Right forelimb (tissue), 1 donor: ENCODE data around the gene FLYWCH2.
A peak's percentile ranks its signal among the peaks of the same experiment; 100 is the strongest.

Experiments used
- DNase-seq: peaks from one replicate; pipeline ENCODE4 v3.0.0-alpha.2; 2018

Gene FLYWCH2, protein sequence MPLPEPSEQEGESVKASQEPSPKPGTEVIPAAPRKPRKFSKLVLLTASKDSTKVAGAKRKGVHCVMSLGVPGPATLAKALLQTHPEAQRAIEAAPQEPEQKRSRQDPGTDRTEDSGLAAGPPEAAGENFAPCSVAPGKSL

DNA sequence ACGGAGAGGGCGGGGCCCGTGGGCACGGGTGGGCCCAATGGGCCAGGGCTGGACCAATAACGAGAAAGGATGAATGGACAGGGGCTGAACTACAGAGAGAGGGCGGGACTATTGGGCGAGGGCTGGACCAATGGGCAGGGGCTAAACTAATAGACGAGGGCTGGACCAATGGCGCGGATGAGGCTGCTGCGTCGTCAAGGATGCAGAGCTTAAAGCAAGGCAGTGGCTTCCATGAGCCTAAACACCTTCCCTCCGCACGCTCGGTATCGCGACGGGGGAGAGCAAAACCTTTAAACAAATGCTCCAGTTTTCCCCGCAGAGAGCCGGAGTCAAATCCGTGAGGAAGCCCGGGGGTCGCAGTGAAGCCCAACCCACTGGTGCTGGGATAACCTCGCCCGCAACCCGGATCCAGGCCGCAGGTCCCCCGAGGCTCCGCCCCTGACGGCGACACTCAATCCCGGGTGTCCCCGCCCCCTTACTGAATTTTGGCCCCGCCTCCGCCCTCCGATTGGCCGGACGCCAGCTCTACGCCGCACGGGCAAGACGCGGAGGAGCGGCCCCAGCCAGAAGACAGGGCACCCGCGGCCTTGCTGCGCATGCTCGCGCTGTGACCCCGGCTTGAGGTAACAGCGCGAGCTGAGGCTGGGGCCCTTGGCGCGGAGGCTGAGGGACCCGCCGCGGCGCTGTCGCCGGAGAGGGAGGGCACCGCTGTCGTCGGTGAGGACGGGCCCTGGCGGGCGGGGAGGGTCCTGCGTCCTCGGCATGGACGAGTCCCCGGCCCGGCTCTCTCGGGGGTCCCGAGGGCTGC is at the start of gene FLYWCH2:
FLYWCH2 (plus strand) TSS at position 566 of the 808 bp plus-strand sequence. CDS start 13,235 bp downstream, outside the sequence.
- peak; percentile 100 for DNase-seq

DNA sequence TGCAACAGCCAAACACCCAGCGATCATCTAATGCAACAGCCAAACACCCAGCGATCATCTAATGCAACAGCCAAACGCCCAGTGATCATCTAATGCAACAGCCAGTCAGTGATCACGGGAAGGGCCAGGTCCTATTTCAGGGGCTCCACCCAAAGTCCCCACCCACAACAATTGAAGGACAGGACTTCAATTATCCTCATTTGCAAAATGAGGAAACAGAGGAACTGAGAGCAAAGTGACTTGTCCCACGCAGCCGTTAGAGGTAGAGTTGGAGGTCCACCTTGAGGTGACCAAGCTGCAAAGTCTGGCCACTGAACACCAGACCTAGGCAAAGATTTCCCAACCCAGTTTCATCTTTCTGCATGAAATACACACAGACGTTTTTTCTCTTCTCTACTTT is 49.2 kb upstream of the FLYWCH2 start:
- DNase-seq, result no peak

DNA sequence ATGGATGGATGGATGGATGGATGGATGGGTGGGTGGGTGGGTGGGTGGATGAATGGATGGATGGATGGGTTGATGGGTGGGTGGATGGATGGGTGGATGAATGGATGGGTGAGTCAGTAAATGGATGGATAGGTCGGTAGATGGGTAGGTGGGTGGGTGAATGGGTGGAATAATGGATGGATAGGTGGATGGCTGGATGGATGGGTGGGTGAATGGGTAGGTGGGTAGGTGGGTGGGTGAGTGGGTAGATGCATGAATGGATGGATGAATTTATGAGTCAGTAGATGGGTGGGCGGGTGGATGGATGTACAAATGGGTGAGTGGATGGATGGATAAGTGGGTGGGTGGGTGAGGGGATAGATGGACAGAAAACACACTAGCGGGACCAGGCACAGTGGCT is 48.0 kb upstream of the FLYWCH2 start:
- DNase-seq, result no peak

DNA sequence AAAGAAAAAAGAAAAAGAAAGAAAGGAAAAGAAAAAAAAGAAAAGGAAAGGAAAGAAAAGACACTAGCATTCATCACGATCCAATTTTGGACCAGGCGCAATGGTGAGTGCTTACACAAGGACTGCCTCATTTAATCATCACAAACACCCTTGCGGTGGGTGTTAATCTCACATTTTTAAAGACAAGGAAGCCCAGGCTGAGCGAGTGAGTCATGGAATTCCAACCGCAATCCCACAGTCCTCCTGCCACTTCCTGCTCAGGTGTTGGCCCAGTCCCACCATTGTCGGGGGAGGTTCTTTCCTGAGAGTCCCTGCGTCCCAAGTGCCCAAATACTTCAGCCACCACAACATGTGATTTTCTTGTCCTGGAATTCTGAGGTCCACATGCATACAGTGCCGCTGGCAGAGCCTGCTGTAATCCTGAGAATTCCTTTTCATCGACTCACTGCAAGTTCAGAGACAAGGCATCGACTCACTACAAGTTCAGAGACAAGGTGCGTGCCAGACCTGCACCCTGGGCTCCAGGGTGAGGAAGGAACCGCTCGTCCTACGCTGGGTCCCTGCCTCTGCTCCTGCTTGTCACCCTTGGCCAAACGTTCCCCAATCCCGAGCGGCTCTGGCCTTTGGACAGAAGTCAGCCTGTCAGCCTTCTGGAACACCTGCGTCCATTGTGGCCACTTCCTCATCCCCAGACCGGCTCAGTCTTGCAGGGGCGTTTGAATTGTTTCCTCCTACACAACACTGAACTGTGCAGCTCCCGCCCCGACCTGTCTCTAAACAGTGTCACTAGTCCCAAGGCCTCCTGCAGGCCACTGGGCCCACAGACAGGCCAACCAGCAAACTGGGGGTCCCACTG is 47.1 kb upstream of the FLYWCH2 start:
- no peak for DNase-seq

- no peak for DNase-seq
These were observed 46.1 kb upstream of the FLYWCH2 start for GRCh38 chr16:2836646-2837508.

- peak; percentile 75 for DNase-seq
These were observed 44.1 kb upstream of the FLYWCH2 start for GRCh38 chr16:2838928-2839327.

DNA sequence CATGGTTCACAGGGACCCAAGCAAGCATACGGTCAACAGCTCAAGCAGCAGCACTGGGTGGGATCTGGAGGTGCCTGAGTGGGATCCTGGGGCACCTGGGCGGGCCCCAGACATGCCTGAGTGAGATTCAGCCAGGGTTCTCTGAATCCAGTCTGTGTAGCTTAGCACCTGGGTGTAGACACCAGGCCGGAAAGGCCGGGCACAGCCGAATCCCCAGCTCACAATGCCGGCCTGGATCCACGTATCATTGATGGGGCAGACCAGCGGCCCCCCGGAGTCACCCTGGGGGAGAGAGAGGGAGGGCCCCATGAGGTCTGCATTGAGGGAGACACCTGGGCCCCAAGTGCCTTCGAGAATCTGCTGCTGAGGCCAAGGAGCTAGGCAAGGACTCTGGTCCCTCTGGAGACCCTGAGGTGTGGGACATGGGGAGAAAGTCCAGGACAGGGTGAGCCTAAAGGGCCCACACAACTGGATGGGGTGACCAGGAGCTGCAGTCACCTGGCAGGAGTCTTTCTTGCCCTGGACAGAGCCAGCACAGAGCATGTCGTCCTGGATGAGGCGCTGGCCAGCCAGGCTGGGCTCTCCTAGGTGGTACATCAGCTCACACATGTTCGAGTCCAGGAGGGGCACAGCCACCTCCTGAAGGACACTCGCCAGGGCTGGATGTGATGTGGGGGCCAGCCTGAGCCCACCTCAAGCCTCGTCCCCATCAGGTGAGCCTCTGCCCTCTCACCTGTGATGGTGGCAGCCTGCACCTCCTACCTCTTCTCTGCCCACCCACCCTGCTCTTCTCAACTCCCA is 43.2 kb upstream of the FLYWCH2 start:
- no peak for DNase-seq

- DNase-seq, result no peak
These were observed 42.1 kb upstream of the FLYWCH2 start for GRCh38 chr16:2840914-2841313.

GRCh38 chr16:2841606-2842339 is 41.2 kb upstream of the FLYWCH2 start:
- no peak for DNase-seq

GRCh38 chr16:2842340-2843000 is 40.5 kb upstream of the FLYWCH2 start:
- no peak for DNase-seq

DNA sequence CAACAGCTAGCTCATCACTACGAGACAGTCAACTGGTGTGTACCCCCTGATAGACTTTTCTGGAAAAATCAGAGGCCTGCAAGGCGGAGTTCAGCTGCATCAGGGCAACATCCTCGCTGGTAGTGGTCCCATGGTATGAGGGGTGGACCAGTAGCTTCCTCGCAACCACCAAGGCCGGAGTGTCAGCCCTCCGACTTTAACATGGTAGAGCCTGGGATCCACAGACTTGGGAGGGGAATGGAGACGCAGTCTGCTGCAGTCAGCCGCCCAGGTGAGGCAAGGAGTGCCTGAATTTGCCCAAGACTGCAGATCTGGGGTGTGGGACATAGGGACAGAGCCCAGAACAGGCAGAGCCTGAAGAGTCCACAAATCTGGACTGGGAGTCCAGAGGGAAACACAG is 39.5 kb upstream of the FLYWCH2 start:
- no peak for DNase-seq

GRCh38 chr16:2845116-2845515 is 37.9 kb upstream of the FLYWCH2 start:
- no peak for DNase-seq

- no peak for DNase-seq
These were observed 36.3 kb upstream of the FLYWCH2 start for GRCh38 chr16:2846511-2847310.

DNA sequence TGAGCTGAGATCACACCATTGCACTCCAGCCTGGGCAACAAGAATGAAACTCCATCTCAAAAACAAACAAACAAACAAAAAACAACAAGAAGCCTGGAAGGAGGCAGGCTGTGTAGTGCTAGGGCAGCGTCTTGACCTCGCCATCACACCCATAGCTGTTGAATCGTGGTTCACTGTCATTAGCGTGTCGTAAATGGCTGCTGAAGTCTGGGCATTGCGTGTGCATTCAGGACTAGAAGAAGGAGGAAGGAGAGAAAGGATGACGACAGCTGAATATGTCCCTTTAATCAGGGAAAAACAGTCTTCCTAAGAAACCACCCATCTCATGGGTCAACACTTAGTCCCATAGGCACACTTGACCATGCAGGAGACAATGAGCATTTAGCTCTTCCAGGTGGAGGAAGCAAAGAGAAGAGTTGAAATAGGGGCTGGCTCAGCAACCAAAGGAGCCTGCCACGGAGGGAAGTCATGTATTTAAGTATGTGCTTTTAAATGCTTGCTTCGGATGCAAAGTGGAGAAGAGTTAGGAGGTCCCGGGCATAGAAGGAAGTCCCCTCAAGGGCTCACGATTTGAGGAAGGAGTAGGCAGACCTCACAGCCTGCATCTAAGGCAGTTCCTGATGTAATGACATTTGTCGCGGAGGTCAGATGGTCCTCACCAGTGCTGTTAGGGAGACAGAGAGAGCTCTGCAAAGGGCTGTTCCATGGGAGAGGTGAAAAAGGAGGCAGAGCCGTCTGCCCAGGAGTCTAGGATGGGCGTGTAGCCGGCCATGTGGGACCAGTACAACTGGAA is 33.9 kb upstream of the FLYWCH2 start:
- DNase-seq, result no peak

DNA sequence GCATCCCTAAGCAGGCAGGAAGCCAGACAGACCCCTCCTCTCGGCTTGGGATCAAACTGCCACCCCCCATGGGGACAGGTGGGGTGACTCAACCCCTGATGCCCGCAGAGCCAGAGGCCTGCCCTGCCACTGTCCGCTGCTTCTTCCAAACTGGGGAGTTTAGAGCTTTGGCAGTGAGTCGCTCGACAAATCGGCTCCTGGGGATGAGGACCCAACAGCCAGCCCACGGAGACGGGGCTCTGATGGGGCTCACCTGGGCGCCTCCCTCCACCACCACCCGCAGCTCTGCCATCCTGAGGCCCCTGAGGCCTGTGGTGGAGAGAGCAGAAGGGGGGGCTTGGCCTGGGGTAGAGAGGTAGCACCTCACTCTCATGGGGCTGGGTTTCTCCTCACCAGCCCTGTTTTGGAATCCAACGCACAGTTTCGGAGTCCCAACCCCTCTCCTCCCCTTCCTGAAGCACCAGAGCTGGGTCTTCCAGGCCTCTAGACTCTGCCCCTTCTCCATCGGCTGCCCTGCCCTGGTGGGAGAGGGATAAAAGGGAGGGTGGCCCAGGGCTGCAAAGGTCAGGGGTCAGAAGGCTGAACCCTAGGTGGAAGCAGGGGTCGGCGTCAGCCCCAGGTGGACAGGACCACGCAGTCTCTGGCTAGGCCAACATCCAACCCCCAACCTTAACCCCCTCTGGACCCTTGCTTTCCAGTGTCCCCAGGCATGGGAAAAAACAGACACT is 30.8 kb upstream of the FLYWCH2 start:
- DNase-seq, result no peak

DNA sequence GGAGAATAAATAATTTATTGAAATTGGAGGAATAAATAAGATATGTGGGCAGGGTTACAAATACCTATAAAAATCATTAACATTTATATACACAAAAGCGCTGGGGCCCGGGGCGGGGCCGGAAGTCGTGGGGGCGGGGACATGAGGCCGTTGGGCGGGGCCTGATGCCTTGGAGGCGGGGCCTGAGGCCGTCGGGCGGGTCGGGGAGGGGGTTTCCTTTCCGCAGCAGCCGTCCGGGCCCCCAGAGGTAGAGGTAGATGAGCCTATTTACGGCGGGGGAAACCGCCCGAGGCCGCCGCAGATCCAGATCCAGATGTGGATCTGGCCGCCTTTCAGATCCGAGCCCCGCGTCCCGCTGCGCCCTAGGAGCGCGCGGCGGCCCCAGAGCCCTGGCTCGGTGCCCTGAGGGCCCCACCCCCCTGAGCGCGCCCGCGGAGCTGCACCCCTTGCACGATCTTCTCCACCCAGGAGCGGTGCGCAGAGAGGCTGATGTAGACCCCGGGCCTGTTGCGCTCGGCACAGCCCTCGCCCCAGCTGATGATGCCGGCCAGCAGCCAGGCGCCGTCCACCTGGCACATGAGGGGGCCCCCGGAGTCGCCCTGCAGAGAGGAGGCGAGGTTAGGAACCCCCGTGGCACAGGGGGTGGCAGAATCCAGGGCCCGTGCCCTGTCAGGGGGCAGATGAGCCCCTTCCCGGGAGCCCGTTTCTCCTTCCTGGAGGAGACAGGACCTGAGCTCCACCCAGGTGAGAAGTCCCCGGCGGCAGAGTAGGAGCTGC is 30.1 kb upstream of the FLYWCH2 start:
- no peak for DNase-seq

DNA sequence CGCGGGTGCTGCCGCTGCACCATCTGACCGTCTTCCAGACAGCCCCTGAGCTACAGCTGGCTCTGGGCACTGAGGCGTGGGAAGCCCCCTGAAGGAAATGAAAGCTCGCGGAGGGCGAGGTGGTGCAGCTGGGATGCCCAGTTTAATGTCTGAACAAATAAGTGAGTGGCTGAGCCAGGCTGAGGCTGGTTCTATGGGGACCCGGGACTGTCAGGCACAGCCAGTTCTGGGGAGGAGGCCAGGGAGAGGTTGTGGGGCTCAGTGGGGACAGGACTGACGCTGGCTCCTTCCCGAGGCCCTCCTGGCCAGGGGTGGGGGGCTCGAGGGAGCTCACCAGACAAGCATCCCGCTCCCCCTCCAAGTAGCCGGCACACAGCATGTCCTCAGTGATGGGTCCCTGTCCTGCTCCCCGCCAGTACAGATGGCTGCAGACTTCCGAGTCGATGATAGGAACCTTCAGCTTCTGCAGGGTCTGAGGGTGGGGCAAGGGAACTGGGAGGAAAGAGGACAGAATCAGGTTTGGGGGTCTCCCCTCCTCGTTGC is 29.4 kb upstream of the FLYWCH2 start:
- DNase-seq, result no peak
